Measurements from ENCODE around the gene DUS1L. TPM values are rescaled to one million over a fixed set of nuclear protein-coding genes. Genes with fewer than 3 reads are reported as not detected.

The DUS1L gene
- total RNA-seq, 1 donor from 2014 or later: 64.0 TPM

GRCh38 chr17:82051776-82052637 lies 13.6 kb downstream of the DUS1L start, which contains the start of the genes GPS1 and RFNG:
Gene GPS1, plus strand, starts transcription at chr17:82051898. Its CDS starts 34 bp downstream, at chr17:82051932.
Gene RFNG, minus strand, starts transcription at chr17:82051811. Its CDS starts 45 bp downstream, at chr17:82051766.
- Mint-ChIP-seq H3K4me3 (ENCODE audit: unreplicated experiment) (peak within 1 kb of the TSS; percentile 86), H3K4me1 (ENCODE audit: low read depth) (peaks cover 17% of the 10 kb centered on the region), H3K27me3 (ENCODE audit: low read depth) (no peaks in the 10 kb centered on the region), H3K27ac (ENCODE audit: unreplicated experiment) (peak within 1 kb of the TSS; percentile 80), H3K9me3 (ENCODE audit: low read depth) (no peaks in the 10 kb centered on the region), H3K36me3 (ENCODE audit: low read depth) (peaks cover 8% of the 10 kb centered on the region)
- TF ChIP-seq CTCF (IDR thresholded peaks at IDR 0.05): no peak
- no peak for DNase-seq (ENCODE audit: low spot score)

- H3K36me3 Mint-ChIP-seq (ENCODE audit: low read depth): peaks cover 10% of the 10 kb centered on the region
- TF ChIP-seq CTCF (IDR thresholded peaks at IDR 0.05): no peak
- no peak for DNase-seq (ENCODE audit: low spot score)
- H3K9me3 Mint-ChIP-seq (ENCODE audit: low read depth): no peaks in the 10 kb centered on the region
- H3K27me3 Mint-ChIP-seq (ENCODE audit: low read depth): no peaks in the 10 kb centered on the region
- peak overlapping the region; percentile 86 for H3K4me3 Mint-ChIP-seq (ENCODE audit: unreplicated experiment)
- H3K27ac Mint-ChIP-seq (ENCODE audit: unreplicated experiment): peak overlapping the region; percentile 80
- H3K4me1 Mint-ChIP-seq (ENCODE audit: low read depth): peaks cover 17% of the 10 kb centered on the region
Observed at GRCh38 chr17:82050761-82051641, 14.6 kb downstream of the DUS1L start.

GRCh38 chr17:82050152-82050760 lies 15.3 kb downstream of the DUS1L start:
- peaks cover 10% of the 10 kb centered on the region for H3K36me3 Mint-ChIP-seq (ENCODE audit: low read depth)
- peaks cover 17% of the 10 kb centered on the region for H3K4me1 Mint-ChIP-seq (ENCODE audit: low read depth)
- no peak overlapping the region for H3K27ac Mint-ChIP-seq (ENCODE audit: unreplicated experiment)
- DNase-seq (ENCODE audit: low spot score): no peak
- no peaks in the 10 kb centered on the region for H3K27me3 Mint-ChIP-seq (ENCODE audit: low read depth)
- TF ChIP-seq CTCF (IDR thresholded peaks at IDR 0.05): no peak
- H3K9me3 Mint-ChIP-seq (ENCODE audit: low read depth): no peaks in the 10 kb centered on the region
- H3K4me3 Mint-ChIP-seq (ENCODE audit: unreplicated experiment): peak overlapping the region; percentile 86

GRCh38 chr17:82049521-82049971 lies 16.1 kb downstream of the DUS1L start:
- TF ChIP-seq CTCF (IDR thresholded peaks at IDR 0.05): no peak
- Mint-ChIP-seq H3K9me3 (ENCODE audit: low read depth) (no peaks in the 10 kb centered on the region), H3K4me1 (ENCODE audit: low read depth) (peaks cover 17% of the 10 kb centered on the region), H3K4me3 (ENCODE audit: unreplicated experiment) (no peak overlapping the region), H3K27me3 (ENCODE audit: low read depth) (no peaks in the 10 kb centered on the region), H3K36me3 (ENCODE audit: low read depth) (peaks cover 10% of the 10 kb centered on the region), H3K27ac (ENCODE audit: unreplicated experiment) (no peak overlapping the region)
- DNase-seq (ENCODE audit: low spot score): no peak
